Esophagus mucosa (tissue), 1 donor: ENCODE measurements around the gene ABCB6. TPM values are rescaled to one million over a fixed set of nuclear protein-coding genes. Genes with fewer than 3 reads are reported as not detected.
A peak's percentile ranks its signal among the peaks of the same experiment; 100 is the strongest.
"Not testable (repeated sequence)": the region's sequence is repeated elsewhere in the genome, so short reads cannot be mapped to it uniquely, and the experiment has no call there.

Experiments used
- ATAC-seq: fragments of 200-7000 bp; cut with Tn5 transposase; one replicate; pipeline ENCODE4 v1.9.1; 2020
- total RNA-seq: library from RNA; stranded (reverse); gene quantifications from one replicate; pipeline ENCODE4 v1.2.4, GENCODE V29; 2023
- donor health status: DM: yes; HTN: yes; CAD: no.

ABCB6 gene
- 22.6 TPM for total RNA-seq

DNA sequence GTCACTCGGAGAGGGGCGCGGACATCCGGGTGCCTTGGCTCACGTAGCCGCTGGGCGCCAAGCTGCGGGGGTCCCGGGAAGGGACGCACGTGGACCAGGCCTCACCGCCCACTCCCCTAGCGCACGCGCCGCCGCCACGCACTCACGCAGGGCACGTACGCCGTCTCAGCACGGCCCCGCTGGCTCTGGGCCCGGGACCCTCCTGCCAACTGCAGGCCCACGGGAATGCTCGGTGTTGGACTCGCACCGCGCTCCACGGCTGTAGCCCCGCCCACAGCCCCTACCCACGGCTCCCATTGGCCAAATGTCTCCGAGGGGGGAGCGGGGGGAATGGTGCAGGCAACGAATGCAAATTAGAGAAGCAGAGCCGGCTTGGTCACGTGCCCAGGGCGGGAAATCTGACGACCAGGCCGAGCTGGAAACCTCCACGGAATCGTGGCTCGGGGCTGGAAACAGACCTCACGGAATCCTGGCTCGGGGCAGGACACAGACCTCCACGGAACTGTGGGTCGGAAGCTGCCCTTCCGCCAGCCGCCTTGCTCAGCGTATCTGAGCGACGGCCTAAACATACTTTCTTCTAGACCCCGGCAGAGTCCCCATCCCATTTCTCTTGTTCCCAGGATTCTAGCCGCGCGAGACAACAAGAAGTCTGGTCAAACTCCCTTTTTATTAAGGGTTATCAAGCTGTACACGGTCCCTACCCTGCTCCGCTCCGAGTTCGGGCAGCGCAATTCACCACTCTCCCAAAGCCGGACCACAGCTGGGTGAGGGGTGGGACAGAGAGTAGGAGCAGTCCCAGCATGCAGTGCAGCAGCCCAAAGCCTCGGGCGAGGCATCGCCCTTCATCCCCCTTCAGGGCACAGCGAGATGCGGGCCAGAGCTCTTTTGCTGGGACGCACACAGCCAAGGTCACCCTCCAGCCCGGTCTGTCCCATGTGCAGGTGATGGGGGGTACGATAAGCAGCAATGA lies at the start of gene ABCB6:
Gene ABCB6, minus strand, starts transcription at position 227 of the 970 bp plus-strand sequence. CDS start 285 bp downstream, outside the sequence.
- ATAC-seq = peak; percentile 83

DNA sequence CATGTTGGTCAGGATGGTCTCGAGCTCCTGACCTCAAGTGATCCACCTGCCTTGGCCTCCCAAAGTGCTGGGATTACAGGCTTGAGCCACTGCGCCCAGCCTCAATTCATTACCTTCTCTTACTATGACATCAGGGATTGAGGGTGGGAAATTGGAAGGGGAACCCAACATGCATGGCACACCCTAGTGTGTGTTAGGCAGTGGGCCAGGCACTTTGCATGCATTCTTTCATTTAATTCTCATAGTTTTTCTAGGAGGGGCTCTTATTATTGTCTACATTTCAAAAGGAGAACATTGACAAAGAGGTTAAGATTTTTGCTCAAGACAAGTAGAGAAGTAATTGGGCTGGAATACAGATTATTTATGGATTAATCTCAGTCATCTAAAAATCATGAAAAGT lies 49.5 kb upstream of the ABCB6 start:
- no peak for ATAC-seq

GRCh38 chr2:219266886-219267285 lies 48.1 kb upstream of the ABCB6 start:
- ATAC-seq = no peak

DNA sequence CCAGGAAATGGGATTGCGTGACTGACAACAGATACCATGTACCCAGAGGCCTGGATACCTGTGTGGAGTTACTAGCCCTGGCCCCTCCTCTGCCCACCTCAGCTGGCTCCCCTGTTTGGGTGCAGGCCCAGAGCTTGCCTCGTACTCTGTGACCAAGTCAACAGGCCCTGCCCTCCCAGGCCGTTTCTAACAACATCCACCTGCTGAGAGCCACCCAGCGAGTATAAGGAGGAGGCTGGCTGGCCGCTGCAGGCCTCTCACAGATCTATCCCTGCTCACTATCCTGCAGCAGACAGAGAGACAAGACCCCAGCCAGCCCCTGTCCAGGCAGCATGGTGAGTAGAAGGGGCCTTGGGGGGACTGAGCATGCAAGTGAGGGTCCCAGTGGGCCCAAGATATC lies 47.5 kb upstream of the ABCB6 start:
- no peak for ATAC-seq

GRCh38 chr2:219261024-219261855 lies 42.5 kb upstream of the ABCB6 start:
- ATAC-seq = no peak

DNA sequence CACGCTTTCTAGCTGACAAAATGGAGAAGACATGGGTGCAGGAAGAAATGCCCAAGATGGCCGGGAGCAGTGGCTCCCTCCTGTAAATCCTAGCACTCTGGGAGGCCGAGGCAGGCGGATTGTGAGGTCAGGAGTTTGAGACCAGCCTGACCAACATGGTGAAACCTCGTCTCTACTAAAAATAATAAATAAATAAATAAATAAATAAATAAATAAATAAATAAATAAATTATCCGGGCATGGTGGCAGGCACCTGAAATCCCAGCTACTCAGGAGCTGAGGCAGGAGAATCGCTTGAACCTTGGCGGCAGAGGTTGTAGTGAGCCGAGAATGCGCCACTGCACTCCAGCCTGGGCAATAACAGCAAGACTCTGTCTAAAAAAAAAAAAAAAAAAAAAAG lies 40.2 kb upstream of the ABCB6 start:
- not testable (repeated sequence) for ATAC-seq

- no peak for ATAC-seq
These were observed 35.9 kb upstream of the ABCB6 start for GRCh38 chr2:219254590-219255201.

GRCh38 chr2:219253753-219254589 lies 35.2 kb upstream of the ABCB6 start, which contains the start of gene TUBA4A:
TSS of gene TUBA4A (minus strand) at chr2:219253918. CDS start at chr2:219253858, 60 bp downstream.
- peak; percentile 66 for ATAC-seq

DNA sequence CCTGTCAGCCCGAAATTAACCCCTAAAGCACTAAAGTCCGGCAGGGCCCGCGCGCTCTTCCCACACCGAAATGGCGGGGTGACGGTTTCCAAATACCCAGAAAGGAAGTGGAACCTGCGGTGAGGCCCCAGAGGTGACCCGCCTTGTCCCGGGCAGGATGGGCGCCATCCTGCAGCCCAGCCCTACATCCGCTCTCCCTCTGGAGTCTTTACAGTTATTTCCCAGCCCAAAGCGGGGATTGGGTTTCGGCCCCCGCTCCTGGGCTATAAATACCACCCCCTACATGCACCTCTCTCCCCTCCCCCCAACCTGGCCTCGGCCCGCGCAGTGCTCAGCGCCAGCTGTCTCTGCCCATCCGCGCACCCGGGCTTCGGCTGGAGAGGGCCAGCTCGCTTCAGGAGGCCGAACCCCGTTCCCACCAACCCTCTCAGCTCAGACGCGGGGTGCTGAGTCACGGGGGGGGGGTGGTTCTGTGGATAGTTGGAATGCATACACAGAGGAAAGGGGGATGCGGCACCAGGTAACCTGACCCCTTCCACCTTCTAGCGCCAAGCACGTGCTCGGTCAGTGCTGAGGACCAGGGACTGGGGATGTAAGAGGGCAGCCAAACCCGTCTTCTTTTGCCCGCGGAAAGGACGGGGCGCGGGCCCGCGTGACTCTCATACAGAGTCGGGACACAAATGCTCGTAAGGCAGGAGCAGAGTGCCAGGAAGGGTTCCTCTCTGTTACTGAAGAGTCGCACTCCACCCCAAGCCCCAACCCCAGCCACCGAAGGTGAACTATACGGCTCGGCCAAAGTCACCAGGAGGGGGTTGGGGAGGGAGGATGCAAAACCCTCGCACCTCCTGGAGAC lies 34.4 kb upstream of the ABCB6 start, which contains the start of gene TUBA4B:
Gene TUBA4B, plus strand, starts transcription at position 344 of the 853 bp plus-strand sequence. Its CDS starts 165 bp downstream, at position 509.
- ATAC-seq = peak; percentile 6

GRCh38 chr2:219252570-219252899 lies 33.8 kb upstream of the ABCB6 start:
- no peak for ATAC-seq

GRCh38 chr2:219252084-219252483 lies 33.3 kb upstream of the ABCB6 start:
- ATAC-seq = peak; percentile 27

GRCh38 chr2:219251656-219252055 lies 32.9 kb upstream of the ABCB6 start:
- ATAC-seq = no peak

DNA sequence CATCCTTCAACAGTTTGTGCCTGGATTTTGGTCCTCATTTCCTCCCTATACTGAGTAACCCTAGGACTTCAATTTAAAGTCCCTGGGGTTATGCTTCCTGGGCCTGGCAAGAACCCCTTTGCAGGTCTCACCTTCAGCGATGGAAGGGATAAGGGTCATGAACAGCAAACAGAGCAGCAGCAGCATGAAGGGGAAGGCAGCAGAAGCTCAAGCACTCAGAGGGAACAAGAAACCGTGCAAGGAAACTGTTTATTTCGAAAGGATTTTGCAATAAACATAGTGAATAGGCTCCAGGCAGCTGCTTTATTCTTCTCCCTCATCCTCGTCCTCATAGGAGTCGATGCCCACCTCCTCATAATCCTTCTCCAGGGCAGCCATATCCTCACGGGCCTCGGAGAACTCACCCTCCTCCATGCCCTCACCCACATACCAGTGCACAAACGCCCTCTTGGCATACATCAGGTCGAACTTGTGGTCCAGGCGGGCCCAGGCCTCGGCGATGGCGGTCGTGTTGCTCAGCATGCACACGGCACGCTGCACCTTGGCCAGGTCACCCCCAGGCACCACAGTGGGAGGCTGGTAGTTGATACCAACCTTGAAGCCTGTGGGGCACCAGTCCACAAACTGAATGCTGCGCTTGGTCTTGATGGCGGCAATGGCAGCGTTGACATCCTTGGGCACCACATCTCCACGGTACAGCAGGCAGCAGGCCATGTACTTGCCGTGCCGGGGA lies 31.5 kb upstream of the ABCB6 start:
- ATAC-seq = no peak

DNA sequence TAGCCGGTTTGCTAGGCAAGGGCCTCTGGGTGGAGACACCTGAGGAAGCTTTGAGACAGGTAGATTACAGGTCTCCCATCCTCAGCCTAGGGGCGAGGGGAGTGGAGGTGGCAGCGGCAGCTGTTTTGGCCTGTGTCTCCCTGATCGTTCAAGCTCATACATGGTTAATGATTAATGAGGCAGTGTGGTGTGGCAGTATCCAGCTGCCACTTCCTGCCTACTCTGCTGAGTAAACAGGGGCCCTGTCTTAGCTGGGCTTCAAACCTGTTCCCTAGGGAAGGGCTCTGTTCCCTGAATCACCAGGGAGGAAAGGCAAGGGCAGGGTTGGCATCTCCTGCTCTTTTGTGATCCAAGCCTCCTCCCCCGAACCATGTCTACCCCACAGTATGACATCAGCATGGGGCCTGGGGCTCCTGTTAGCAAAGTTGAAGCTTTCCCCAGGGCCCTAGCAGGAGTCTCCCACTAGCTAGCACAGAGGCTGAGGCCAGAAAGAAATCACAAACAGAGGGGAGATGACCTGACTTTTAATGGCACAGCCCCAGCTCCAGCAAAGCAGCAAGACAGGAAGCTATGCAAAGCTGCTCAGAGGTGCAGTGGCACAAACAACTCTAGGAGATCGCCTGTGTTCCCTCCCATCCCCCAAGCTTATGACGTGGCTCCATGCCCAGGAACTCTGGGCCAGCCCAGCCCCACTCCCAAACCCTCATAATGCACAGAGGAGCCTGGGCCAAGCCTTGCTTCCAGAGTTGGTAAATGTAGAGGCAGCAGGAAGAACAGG lies 30.6 kb upstream of the ABCB6 start:
- peak; percentile 79 for ATAC-seq

DNA sequence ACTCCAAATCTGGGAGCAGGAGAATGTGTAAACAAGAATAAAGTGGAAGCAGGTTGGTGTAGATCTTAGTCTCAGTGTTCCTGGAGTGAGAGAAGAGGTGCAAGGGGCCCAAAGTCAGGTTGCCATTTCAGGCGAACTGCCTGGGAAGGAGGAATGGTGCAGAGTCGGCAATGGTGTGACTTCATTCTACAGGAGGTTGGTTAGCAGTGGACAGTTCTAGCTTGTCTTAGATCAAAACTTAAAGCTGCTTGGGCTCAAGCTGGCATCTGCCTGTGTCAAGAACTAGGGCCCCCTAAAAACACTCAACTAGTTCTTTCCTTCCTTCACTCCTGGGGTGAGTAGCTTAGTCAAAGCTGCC lies 30.1 kb upstream of the ABCB6 start:
- no peak for ATAC-seq

GRCh38 chr2:219247678-219248642 lies 29.2 kb upstream of the ABCB6 start:
- no peak for ATAC-seq

- no peak for ATAC-seq
These were observed 27.8 kb upstream of the ABCB6 start for GRCh38 chr2:219246559-219246958.

- no peak for ATAC-seq
These were observed 27.1 kb upstream of the ABCB6 start for GRCh38 chr2:219245899-219246230.
